Measurements from ENCODE around the gene ARMC5. TPM values are rescaled to one million over a fixed set of nuclear protein-coding genes. Genes with fewer than 3 reads are reported as not detected.

Gene ARMC5
- total and polyA plus RNA-seq, 9 of the 15 experiments (the other 6 are each of a cell fraction or from before 2014, with no cell fraction given) = 0.11 to 13.5 (median 2.1) TPM

GRCh38 chr16:31453255-31454204, 5.8 kb upstream of the ARMC5 start (continued):
- peak in 1 of 2 experiments; percentile 33; a peak in 1 of 4 replicates for TF ChIP-seq RAD21 (CRISPR knock-in tag; conservative IDR thresholded peaks at IDR 0.05 in 1 of 2, IDR thresholded peaks at IDR 0.05 in 1 of 2)
- 0 out of 2 replicates have a peak, but pooled peaks have one; percentile 28 for TF ChIP-seq LARP7 (IDR thresholded peaks at IDR 0.05)
- TF ChIP-seq ATF1 (CRISPR knock-in tag; IDR thresholded peaks at IDR 0.05) = no peak
- TF ChIP-seq ATF1 (tag; IDR thresholded peaks at IDR 0.05) = peak; percentile 69
- TF ChIP-seq RFX5 (IDR thresholded peaks at IDR 0.05; ENCODE audit: low read depth, low read length) = no peak
- no peak for TF ChIP-seq ZNF780A (CRISPR knock-in tag; IDR thresholded peaks at IDR 0.05)
- TF ChIP-seq NFE2L1 (tag; IDR thresholded peaks at IDR 0.05; ENCODE audit: borderline replicate concordance, low read depth) = peak; percentile 19; the same call in 1 of the 2 replicates
- peak; percentile 97 for TF ChIP-seq ATF7 (IDR thresholded peaks at IDR 0.05)
- TF ChIP-seq DLX4 (CRISPR knock-in tag; IDR thresholded peaks at IDR 0.05) = no peak
- peak; percentile 85 for TF ChIP-seq HLTF (IDR thresholded peaks at IDR 0.05)
- TF ChIP-seq TFAP4 (CRISPR knock-in tag; IDR thresholded peaks at IDR 0.05; ENCODE audit: borderline replicate concordance) = peak; percentile 30; the same call in 1 of the 2 replicates
- TF ChIP-seq ZNF318 (IDR thresholded peaks at IDR 0.05; ENCODE audit: borderline replicate concordance in 1 of 2, low read depth in 1 of 2) = no peak
- peak; percentile 40 for TF ChIP-seq NFIC (IDR thresholded peaks at IDR 0.05)
- no peak for TF ChIP-seq ZNF140 (CRISPR knock-in tag; IDR thresholded peaks at IDR 0.05)
